H1 (cell line): ENCODE results near the gene KLHL29. TPM values are rescaled to one million over a fixed set of nuclear protein-coding genes. Genes with fewer than 3 reads are reported as not detected.

Experiments used
- CTCF ChIA-PET: fragments of 300-600 bp; sonication (Branson Sonifier 250); formaldehyde crosslinking; loops from one replicate; lab custom pipeline; 2021; ENCODE audit not compliant: partially characterized antibody; lab: Charles Lee
- POLR2A ChIA-PET: fragments of 300-600 bp; sonication (Branson Sonifier 250); formaldehyde crosslinking; loops from one replicate; lab custom pipeline; 2021; ENCODE audit warnings: inconsistent platforms; ENCODE audit not compliant: partially characterized antibody; lab: Charles Lee
- DNase-seq, 2 experiments: peaks; one replicate each; pipeline versions ENCODE4 v3.0.0 to v3.0.0-alpha.2; 2010 to 2022; ENCODE audit warnings: low spot score in 2 of 2, low read depth in 1 of 2, mixed read lengths in 1 of 2
- FAIRE-seq: peaks from 2 replicates; lab custom pipeline; 2011; peaks lifted over from hg19 to GRCh38; lab: Jason Lieb, UNC
- H2AFZ ChIP-seq: 2 replicates; pipeline ENCODE4 v1.8.1; 2012; ENCODE audit warnings: low read length, inconsistent platforms
- H2AK5ac ChIP-seq: 2 replicates; pipeline ENCODE4 v1.6.1; 2013; ENCODE audit warnings: low read depth, low read length
- H2BK120ac ChIP-seq: replicated peaks from 2 replicates; pipeline ENCODE3; 2013; ENCODE audit warnings: low read depth, low read length, inconsistent platforms
- H2BK12ac ChIP-seq: 2 replicates; pipeline ENCODE4 v1.6.1; 2013; ENCODE audit warnings: low read depth, low read length
- H2BK15ac ChIP-seq: 2 replicates; pipeline ENCODE4 v1.6.1; 2013; ENCODE audit warnings: low read length
- H2BK20ac ChIP-seq: 2 replicates; pipeline ENCODE4 v1.6.1; 2013; ENCODE audit warnings: low read length
- H2BK5ac ChIP-seq: 2 replicates; pipeline ENCODE4 v1.6.1; 2013; ENCODE audit warnings: low read depth, low read length
- H3K14ac ChIP-seq: 2 replicates; pipeline ENCODE4 v1.6.1; 2013; ENCODE audit warnings: inconsistent platforms; ENCODE audit not compliant: insufficient read length
- H3K18ac ChIP-seq: 2 replicates; pipeline ENCODE4 v1.6.1; 2013; ENCODE audit warnings: low read length; ENCODE audit errors: extremely low read depth
- H3K23ac ChIP-seq: 2 replicates; pipeline ENCODE4 v1.6.1; 2013; ENCODE audit warnings: inconsistent platforms; ENCODE audit not compliant: insufficient read length
- H3K23me2 ChIP-seq: 2 replicates; pipeline ENCODE4 v1.6.1; 2013; ENCODE audit warnings: low read depth, low read length
- H3K27ac ChIP-seq: 2 replicates; pipeline ENCODE4 v1.6.1; 2011; ENCODE audit warnings: low read depth, low read length, inconsistent platforms
- H3K27me3 ChIP-seq, 4 experiments: replicated peaks in 1 of 4; 1 replicate in 1 of 4; 2 replicates in 3 of 4; pipeline versions ENCODE4 v1.6.1 to v1.8.1; 2011 to 2013; ENCODE audit warnings: low read length in 3 of 4, mild to moderate bottlenecking in 3 of 4, inconsistent platforms in 2 of 4, mixed read lengths in 2 of 4, moderate library complexity in 1 of 4; ENCODE audit not compliant: control insufficient read depth in 3 of 4, insufficient read depth in 3 of 4; ENCODE audit errors: extremely low read depth in 1 of 4
- H3K36me3 ChIP-seq, 4 experiments: 2 replicates each; pipeline versions ENCODE4 v1.6.1 to v1.8.1; 2011 to 2013; ENCODE audit warnings: mild to moderate bottlenecking in 4 of 4, low read length in 3 of 4, moderate library complexity in 2 of 4, control low read depth in 1 of 4, inconsistent platforms in 1 of 4; ENCODE audit not compliant: insufficient read depth in 4 of 4, control insufficient read depth in 2 of 4
- H3K4ac ChIP-seq: replicated peaks from 2 replicates; pipeline ENCODE3; 2013; ENCODE audit warnings: low read length, low read depth, mixed read lengths, inconsistent platforms; ENCODE audit not compliant: insufficient read length
- H3K4me1 ChIP-seq, 4 experiments: replicated peaks in 1 of 4; 1 replicate in 1 of 4; 2 replicates in 3 of 4; pipeline versions ENCODE4 v1.6.1 to v1.8.1; 2011 to 2013; ENCODE audit warnings: low read length in 3 of 4, inconsistent platforms in 2 of 4, mixed read lengths in 1 of 4; ENCODE audit not compliant: insufficient read depth in 4 of 4, control insufficient read depth in 3 of 4
- H3K4me2 ChIP-seq, 2 experiments: 2 replicates each; pipeline versions ENCODE4 v1.6.1 to v1.8.1; 2011 to 2013; ENCODE audit warnings: low read depth in 2 of 2, low read length in 2 of 2, control low read depth in 1 of 2, inconsistent platforms in 1 of 2, mild to moderate bottlenecking in 1 of 2; ENCODE audit not compliant: insufficient read depth in 1 of 2
- H3K4me3 ChIP-seq, 4 experiments: fragments of 200-600, 300-600 bp in 1 of 4; sonication (generic), shearing (Covaris generic), sonication (Bioruptor Twin) in 1 of 4; 2 replicates each; pipeline versions ENCODE4 v1.5.1 to v1.8.1; 2011 to 2016; ENCODE audit warnings: low read length in 4 of 4, low read depth in 3 of 4, control low read depth in 2 of 4, inconsistent platforms in 2 of 4, mild to moderate bottlenecking in 2 of 4, mixed read lengths in 1 of 4, moderate library complexity in 1 of 4; ENCODE audit not compliant: insufficient read depth in 2 of 4; ENCODE audit errors: extremely low read depth in 1 of 4
- H3K56ac ChIP-seq: replicated peaks from 2 replicates; pipeline ENCODE3; 2013; ENCODE audit warnings: low read depth, mild to moderate bottlenecking, mixed read lengths, low read length, inconsistent platforms; ENCODE audit not compliant: insufficient read length
- H3K79me1 ChIP-seq: 2 replicates; pipeline ENCODE4 v1.6.1; 2013; ENCODE audit warnings: low read depth, low read length, control low read depth
- H3K79me2 ChIP-seq, 2 experiments: 2 replicates each; pipeline versions ENCODE4 v1.6.1 to v1.8.1; 2012 to 2013; ENCODE audit warnings: low read length in 2 of 2, mild to moderate bottlenecking in 2 of 2, inconsistent platforms in 1 of 2; ENCODE audit not compliant: insufficient read depth in 2 of 2, control insufficient read depth in 1 of 2
- H3K9ac ChIP-seq, 4 experiments: replicated peaks in 1 of 4; 1 replicate in 1 of 4; 2 replicates in 3 of 4; pipeline versions ENCODE4 v1.6.1 to v1.8.1; 2011 to 2013; ENCODE audit warnings: low read depth in 3 of 4, low read length in 3 of 4, control low read depth in 2 of 4, mild to moderate bottlenecking in 2 of 4, moderate library complexity in 2 of 4, inconsistent platforms in 1 of 4; ENCODE audit errors: extremely low read depth in 1 of 4
- H3K9me3 ChIP-seq, 2 experiments: 2 replicates each; pipeline versions ENCODE4 v1.6.1 to v1.8.1; 2012 to 2013; ENCODE audit warnings: mild to moderate bottlenecking in 2 of 2, moderate library complexity in 2 of 2, control low read depth in 1 of 2, inconsistent platforms in 1 of 2, low read depth in 1 of 2, low read length in 1 of 2, mixed read lengths in 1 of 2; ENCODE audit not compliant: insufficient read depth in 2 of 2
- H4K20me1 ChIP-seq, 2 experiments: replicated peaks in 1 of 2; 2 replicates each; pipeline versions ENCODE3 to v1.8.1; 2011 to 2013; ENCODE audit warnings: inconsistent platforms in 2 of 2, low read length in 2 of 2, mild to moderate bottlenecking in 1 of 2; ENCODE audit not compliant: insufficient read depth in 2 of 2, control insufficient read depth in 1 of 2
- H4K5ac ChIP-seq: 2 replicates; pipeline ENCODE4 v1.6.1; 2013; ENCODE audit warnings: low read length, low read depth, mixed read lengths, inconsistent platforms; ENCODE audit not compliant: insufficient read length
- H4K8ac ChIP-seq: 2 replicates; pipeline ENCODE4 v1.8.0; 2013; ENCODE audit warnings: mild to moderate bottlenecking, moderate library complexity, low read length, inconsistent platforms; ENCODE audit not compliant: insufficient read depth; ENCODE audit errors: extremely low read depth
- H4K91ac ChIP-seq: replicated peaks from 2 replicates; pipeline ENCODE3; 2013; ENCODE audit warnings: low read length, mixed read lengths, inconsistent platforms; ENCODE audit not compliant: insufficient read length
- ATF3 ChIP-seq: IDR thresholded peaks from 2 replicates; pipeline ENCODE4 v1.6.1; 2011; ENCODE audit warnings: low read depth, mild to moderate bottlenecking, low read length; ENCODE audit not compliant: insufficient read depth
- BRCA1 ChIP-seq: IDR thresholded peaks from 2 replicates; pipeline ENCODE4 v1.6.1; 2012; ENCODE audit warnings: low read depth, low read length, improper control_type of control experiment
- CTBP2 ChIP-seq: IDR thresholded peaks from 2 replicates; pipeline ENCODE4 v1.7.0; 2011; ENCODE audit warnings: borderline replicate concordance, mild to moderate bottlenecking, moderate library complexity, mixed read lengths, low read length; ENCODE audit not compliant: insufficient read depth, insufficient read length
- SAP30 ChIP-seq: fragments of 300-600 bp; sonication (generic); IDR thresholded peaks from 2 replicates; pipeline ENCODE4 v1.7.1; 2012; ENCODE audit warnings: low read length, moderate library complexity, mild to moderate bottlenecking, inconsistent platforms; ENCODE audit not compliant: insufficient read depth, insufficient replicate concordance
- TAF1 ChIP-seq: IDR thresholded peaks from 2 replicates; pipeline ENCODE4 v1.6.1; 2011; ENCODE audit warnings: mild to moderate bottlenecking, low read depth, low read length
- WGBS, 2 experiments: shearing (Covaris generic) in 1 of 2; methylation state at CpG; one replicate each; pipeline versions ENCODE4 v1.1.6 to v1.1.7; 2013 to 2015; ENCODE audit warnings: low lambda C conversion rate in 2 of 2, mixed read lengths in 2 of 2, inconsistent platforms in 1 of 2, low coverage in 1 of 2, missing lambda C conversion rate in 1 of 2; ENCODE audit not compliant: insufficient replicate concordance in 2 of 2, insufficient coverage in 1 of 2, insufficient read length in 1 of 2; ENCODE audit errors: extremely low coverage in 1 of 2, missing lambda C conversion rate in 1 of 2; 5-methylcytosine and 5-hydroxymethylcytosine counted together
- polyA plus RNA-seq, 7 experiments: library from polyadenylated mRNA; depleted of rRNA in 3 of 7; stranded (reverse) in 5 of 7; unstranded in 2 of 7; fragments of >200 nt in 5 of 7; fragments of 200-250 nt in 2 of 7; gene quantifications; 1 replicate in 5 of 7; 2 replicates in 1 of 7; 4 replicates in 1 of 7; pipeline versions ENCODE4 v1.2.1 to v1.2.3, GENCODE V29; 2011 to 2013; ENCODE audit warnings: missing spikeins in 2 of 7, mixed read lengths in 2 of 7
- total RNA-seq: library from RNA; stranded (reverse); fragmentation: NEBNext Ultra II Directional; extraction: Animal tissue kit (Norgen Biotek cat#: 25700); gene quantifications from 2 replicates; pipeline ENCODE4 v1.2.1, GENCODE V29; 2021

The KLHL29 gene
- total and polyA plus RNA-seq, 2 of the 8 experiments (the other 6 are each of a cell fraction or from before 2014, with no cell fraction given) = 1.1 to 4.7 TPM

DNA sequence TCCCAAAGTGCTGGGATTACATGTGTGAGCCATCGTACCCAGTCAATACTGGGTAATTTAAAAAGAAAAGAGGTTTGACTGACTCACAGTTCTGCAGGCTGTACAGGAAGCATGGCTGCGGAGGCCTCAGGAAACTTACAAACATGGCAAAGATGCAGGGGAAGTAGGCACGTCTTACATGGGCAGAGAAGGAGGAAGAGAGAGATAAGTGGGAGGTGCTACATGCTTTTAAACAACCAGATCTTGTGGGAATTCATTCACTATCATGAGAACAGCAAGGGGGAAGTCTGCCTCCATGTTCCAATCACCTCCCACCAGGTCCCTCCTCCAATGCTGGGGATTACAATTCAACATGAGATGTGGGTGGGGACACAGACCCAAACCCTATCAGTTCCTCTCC lies 349.4 kb downstream of the KLHL29 start:
- no peak overlapping the region for H3K9ac ChIP-seq
- H3K4me2 ChIP-seq = no peak overlapping the region
- no peaks in the 10 kb centered on the region for H3K4me1 ChIP-seq
- ChIA-PET CTCF (no interaction called here), POLR2A (no interaction called here)
- H4K91ac ChIP-seq = no peak overlapping the region
- no peaks in the 10 kb centered on the region for H3K79me2 ChIP-seq
- H3K23me2 ChIP-seq = no peaks in the 10 kb centered on the region
- no peak overlapping the region for H2BK12ac ChIP-seq
- H3K56ac ChIP-seq = no peak overlapping the region
- H3K27me3 ChIP-seq = no peaks in the 10 kb centered on the region
- H4K8ac ChIP-seq = no peak overlapping the region
- H3K14ac ChIP-seq = no peak overlapping the region
- H2BK20ac ChIP-seq = no peak overlapping the region
- no peak overlapping the region for H2BK120ac ChIP-seq
- no peaks in the 10 kb centered on the region for H4K20me1 ChIP-seq
- no peak overlapping the region for H2AFZ ChIP-seq
- H3K79me1 ChIP-seq = no peaks in the 10 kb centered on the region; the same call in 1 of the 2 replicates
- FAIRE-seq (no peak), DNase-seq (no peak)
- H4K5ac ChIP-seq = no peak overlapping the region
- no peak overlapping the region for H3K27ac ChIP-seq
- peaks cover 0 to 10% (median 0%) of the 10 kb centered on the region in 4 experiments; a peak in 3 of 8 replicates for H3K36me3 ChIP-seq
- H2BK5ac ChIP-seq = no peak overlapping the region
- peaks cover 8 to 14% of the 10 kb centered on the region in 2 experiments; a peak in 2 of 4 replicates for H3K9me3 ChIP-seq
- no peak overlapping the region for H2BK15ac ChIP-seq
- H3K4ac ChIP-seq = no peak overlapping the region
- no peak overlapping the region for H3K23ac ChIP-seq
- no peak overlapping the region for H3K18ac ChIP-seq
- TF ChIP-seq BRCA1 (no peak), SAP30 (no peak), TAF1 (no peak), ATF3 (no peak), CTBP2 (no peak)
- TF ChIP-seq, all 59 proteins: peak for 0
- WGBS, 2 experiments = 85% methylated on average over 3 of the region's 3 CpGs; no CpG with 5 or more reads in 1 of the 2 experiments
- H2AK5ac ChIP-seq = no peak overlapping the region
- H3K4me3 ChIP-seq = no peak overlapping the region
